PC-9 (cell line): Measurements from ENCODE around the gene SCARB1. TPM values are rescaled to one million over a fixed set of nuclear protein-coding genes. Genes with fewer than 3 reads are reported as not detected.

Experiments
- BruUV-seq: library from RNA; stranded (reverse); fragments of 400-500 nt; replicated peaks from 2 replicates; lab custom pipeline; 2021; lab: Mats Ljungman, UMichigan
- CTCF ChIA-PET: fragments of 300-600 bp; sonication (Branson Sonifier 250); formaldehyde crosslinking; loops from one replicate; lab custom pipeline; 2022; ENCODE audit warnings: antibody characterized with exemption; lab: Charles Lee
- POLR2A ChIA-PET: fragments of 300-600 bp; sonication (Branson Sonifier 250); formaldehyde crosslinking; loops from one replicate; lab custom pipeline; 2022; ENCODE audit warnings: antibody characterized with exemption; ENCODE audit not compliant: unreplicated experiment; lab: Charles Lee
- DNase-seq, 2 experiments: peaks; one replicate each; pipeline versions ENCODE4 v3.0.0 to v3.0.0-alpha.2; 2015 to 2022; ENCODE audit warnings: mixed read lengths in 1 of 2
- H2AFZ ChIP-seq: fragments of 200-600 bp; sonication (generic); 2 replicates; pipeline ENCODE4 v1.8.1; 2017; ENCODE audit warnings: antibody characterized with exemption
- H3F3A ChIP-seq: fragments of 200-600 bp; sonication (generic); 2 replicates; pipeline ENCODE4 v1.8.1; 2017; ENCODE audit warnings: antibody characterized with exemption, mild to moderate bottlenecking, low read depth; ENCODE audit not compliant: insufficient read depth
- H3K27ac ChIP-seq: fragments of 200-600 bp; sonication (generic); 2 replicates; pipeline ENCODE4 v1.6.1; 2016; ENCODE audit warnings: mixed run types
- H3K27me3 ChIP-seq: fragments of 200-600 bp; sonication (generic); 2 replicates; pipeline ENCODE4 v1.6.1; 2016; ENCODE audit warnings: low read depth, mixed run types; ENCODE audit not compliant: insufficient read depth
- H3K36me3 ChIP-seq: fragments of 200-600 bp; sonication (generic); 2 replicates; pipeline ENCODE4 v1.6.1; 2016; ENCODE audit warnings: low read depth, mixed run types
- H3K4me1 ChIP-seq: fragments of 200-600 bp; sonication (generic); replicated peaks from 2 replicates; pipeline ENCODE4 v1.6.1; 2016; ENCODE audit warnings: mixed run types; ENCODE audit not compliant: insufficient read depth
- H3K4me2 ChIP-seq: fragments of 200-600 bp; sonication (generic); 2 replicates; pipeline ENCODE4 v1.6.1; 2017; ENCODE audit warnings: mixed run types
- H3K4me3 ChIP-seq: fragments of 200-600 bp; sonication (generic); 2 replicates; pipeline ENCODE4 v1.6.1; 2016; ENCODE audit warnings: mixed run types
- H3K79me2 ChIP-seq: fragments of 200-600 bp; sonication (generic); 2 replicates; pipeline ENCODE4 v1.6.1; 2017; ENCODE audit warnings: low read depth, mixed run types
- H3K9me2 ChIP-seq: fragments of 200-600 bp; sonication (generic); 2 replicates; pipeline ENCODE4 v1.8.1; 2017; ENCODE audit warnings: mild to moderate bottlenecking; ENCODE audit not compliant: insufficient read depth
- H3K9me3 ChIP-seq: fragments of 200-600 bp; sonication (generic); 2 replicates; pipeline ENCODE4 v1.8.1; 2016; ENCODE audit warnings: low read depth; ENCODE audit not compliant: insufficient read depth
- H4K20me1 ChIP-seq: fragments of 200-600 bp; sonication (generic); 2 replicates; pipeline ENCODE4 v1.8.1; 2017; ENCODE audit not compliant: insufficient read depth
- EZH2 ChIP-seq: fragments of 200-600 bp; sonication (generic); IDR thresholded peaks from 2 replicates; pipeline ENCODE4 v1.8.0; 2017; ENCODE audit warnings: antibody characterized with exemption, low read depth
- intact Hi-C: fragments of 100-400 bp; cut with micrococcal nuclease; formaldehyde crosslinking; loops from one replicate; pipeline ENCODE4 v1.10.0; 2022; ENCODE audit not compliant: unreplicated experiment
- total RNA-seq: library from RNA; stranded (reverse); gene quantifications from 2 replicates; pipeline ENCODE4 v1.2.3, GENCODE V29; 2021
- TF ChIP-seq, protein P1 (sequence below): fragments of 200-600 bp; sonication (generic); conservative IDR thresholded peaks from 2 replicates; pipeline ENCODE4 v1.6.1; 2017; ENCODE audit warnings: mixed run types, antibody characterized with exemption, mild to moderate bottlenecking, moderate library complexity

SCARB1 gene
- total RNA-seq, 1 experiment from 2014 or later, result 49.6 TPM

GRCh38 chr12:124869059-124869665 is 5.5 kb upstream of the SCARB1 start:
- Histone ChIP-seq H2AFZ (no peak overlapping the region), H3K9me3 (no peaks in the 10 kb centered on the region), H3K27ac (no peak overlapping the region), H3K9me2 (no peaks in the 10 kb centered on the region), H3K4me1 (peaks cover 14% of the 10 kb centered on the region), H3K36me3 (no peaks in the 10 kb centered on the region), H3K4me3 (no peak overlapping the region), H4K20me1 (no peaks in the 10 kb centered on the region), H3K27me3 (no peaks in the 10 kb centered on the region), H3F3A (0 out of 2 replicates have a peak, but pooled peaks cover 3% of the 10 kb centered on the region), H3K79me2 (no peaks in the 10 kb centered on the region), H3K4me2 (no peak overlapping the region)
- CTCF ChIA-PET, result no interaction called here
- POLR2A ChIA-PET, result interaction anchor here (0.6 kb wide), 1 partner anchor 32 kb away, joined by 3 read pairs; no protein-coding TSS in a partner anchor
- no peak for TF ChIP-seq EZH2
- TF ChIP-seq, protein P1, sequence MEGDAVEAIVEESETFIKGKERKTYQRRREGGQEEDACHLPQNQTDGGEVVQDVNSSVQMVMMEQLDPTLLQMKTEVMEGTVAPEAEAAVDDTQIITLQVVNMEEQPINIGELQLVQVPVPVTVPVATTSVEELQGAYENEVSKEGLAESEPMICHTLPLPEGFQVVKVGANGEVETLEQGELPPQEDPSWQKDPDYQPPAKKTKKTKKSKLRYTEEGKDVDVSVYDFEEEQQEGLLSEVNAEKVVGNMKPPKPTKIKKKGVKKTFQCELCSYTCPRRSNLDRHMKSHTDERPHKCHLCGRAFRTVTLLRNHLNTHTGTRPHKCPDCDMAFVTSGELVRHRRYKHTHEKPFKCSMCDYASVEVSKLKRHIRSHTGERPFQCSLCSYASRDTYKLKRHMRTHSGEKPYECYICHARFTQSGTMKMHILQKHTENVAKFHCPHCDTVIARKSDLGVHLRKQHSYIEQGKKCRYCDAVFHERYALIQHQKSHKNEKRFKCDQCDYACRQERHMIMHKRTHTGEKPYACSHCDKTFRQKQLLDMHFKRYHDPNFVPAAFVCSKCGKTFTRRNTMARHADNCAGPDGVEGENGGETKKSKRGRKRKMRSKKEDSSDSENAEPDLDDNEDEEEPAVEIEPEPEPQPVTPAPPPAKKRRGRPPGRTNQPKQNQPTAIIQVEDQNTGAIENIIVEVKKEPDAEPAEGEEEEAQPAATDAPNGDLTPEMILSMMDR, result no peak
- no TSS peak for BruUV-seq
- intact Hi-C loops, result no loop called here
- no peak for DNase-seq

DNA sequence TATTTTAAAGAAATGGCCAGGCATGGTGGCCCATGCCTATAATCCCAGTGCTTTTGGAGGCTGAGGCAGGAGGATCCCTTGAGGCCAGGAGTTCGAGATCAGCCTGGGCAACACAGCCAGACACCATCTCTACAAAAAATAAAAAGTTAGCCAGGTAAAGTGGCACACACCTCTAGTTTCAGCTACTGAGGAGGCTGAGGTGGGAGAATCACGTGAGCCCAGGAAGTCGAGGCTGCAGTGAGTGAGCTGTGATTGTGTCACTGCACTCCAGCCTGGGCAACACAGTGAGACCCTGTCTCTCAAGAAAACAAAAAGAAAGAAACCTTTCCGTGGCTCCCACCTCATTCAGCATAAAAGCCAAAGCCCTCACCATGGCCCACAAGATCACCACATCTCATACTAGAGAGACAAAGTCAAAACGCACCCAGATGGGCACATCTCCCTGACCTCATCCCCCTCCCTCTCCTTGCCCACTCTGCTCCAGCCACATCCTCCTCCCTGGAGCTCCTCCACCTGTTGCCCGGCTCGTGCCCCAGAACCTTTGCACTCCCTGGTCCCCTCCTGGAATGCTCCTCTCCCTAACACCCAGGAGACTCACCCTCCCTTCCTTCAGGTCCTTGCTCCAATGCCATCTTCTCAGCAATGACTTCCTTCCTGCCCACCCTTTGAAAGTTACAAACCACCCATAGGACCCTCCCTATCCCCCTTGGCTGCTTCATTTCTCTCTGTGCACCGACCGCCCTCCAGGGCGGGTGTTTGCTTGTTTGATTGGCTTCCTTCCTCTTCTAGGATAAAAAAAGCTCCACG is 4.8 kb upstream of the SCARB1 start:
- CTCF ChIA-PET, result no interaction called here
- Histone ChIP-seq H3K4me3 (no peak overlapping the region), H3K27ac (no peak overlapping the region)

GRCh38 chr12:124867401-124867930 is 3.8 kb upstream of the SCARB1 start:
- H3K4me3 ChIP-seq, result no peak overlapping the region
- H3K9me2 ChIP-seq, result no peaks in the 10 kb centered on the region
- no peaks in the 10 kb centered on the region for H3K9me3 ChIP-seq
- DNase-seq, result peak in 1 of 2 experiments; percentile 28
- TF ChIP-seq, protein P1, result no peak
- TF ChIP-seq EZH2, result no peak
- no peak overlapping the region for H2AFZ ChIP-seq
- no peaks in the 10 kb centered on the region for H3K79me2 ChIP-seq
- H4K20me1 ChIP-seq, result no peaks in the 10 kb centered on the region
- intact Hi-C loops, result loop anchor here (2.0 kb wide), 1 partner anchor 71 kb away; no protein-coding TSS in a partner anchor
- H3K27me3 ChIP-seq, result no peaks in the 10 kb centered on the region
- H3K4me2 ChIP-seq, result peak overlapping the region; percentile 23; the same call in 1 of the 2 replicates
- peaks cover 20% of the 10 kb centered on the region for H3K4me1 ChIP-seq
- ChIA-PET CTCF (no interaction called here), POLR2A (no interaction called here)
- H3F3A ChIP-seq, result peaks cover 3% of the 10 kb centered on the region; the same call in 1 of the 2 replicates
- no peak overlapping the region for H3K27ac ChIP-seq
- no TSS peak for BruUV-seq
- H3K36me3 ChIP-seq, result no peaks in the 10 kb centered on the region

More for the DNA sequence above, 4.8 kb upstream of the SCARB1 start:
- Histone ChIP-seq H3K27me3 (no peaks in the 10 kb centered on the region), H2AFZ (no peak overlapping the region), H3F3A (0 out of 2 replicates have a peak, but pooled peaks cover 3% of the 10 kb centered on the region), H3K79me2 (no peaks in the 10 kb centered on the region), H4K20me1 (no peaks in the 10 kb centered on the region), H3K9me2 (no peaks in the 10 kb centered on the region), H3K9me3 (no peaks in the 10 kb centered on the region), H3K4me1 (peaks cover 16% of the 10 kb centered on the region), H3K4me2 (no peak overlapping the region), H3K36me3 (no peaks in the 10 kb centered on the region)
- intact Hi-C loops, result no loop called here
- TF ChIP-seq, protein P1, result no peak
- TF ChIP-seq EZH2, result no peak
- no peak for DNase-seq
- BruUV-seq, result no TSS peak
- POLR2A ChIA-PET, result interaction anchor here (0.6 kb wide), 1 partner anchor 31 kb away, joined by 3 read pairs; no protein-coding TSS in a partner anchor
